ENCODE data around the gene SERPINB6.
"Not testable (repeated sequence)": the region's sequence is repeated elsewhere in the genome, so short reads cannot be mapped to it uniquely, and the experiment has no call there.

The SERPINB6 gene

GRCh38 chr6:3005874-3006273 lies 34.5 kb upstream of the SERPINB6 start:
- Histone ChIP-seq H3K9ac (ENCODE audit: insufficient read length) (no peak overlapping the region), H3K9me3 (ENCODE audit: low read depth, low read length) (no peaks in the 10 kb centered on the region), H3K27ac (no peak overlapping the region), H3K36me3 (ENCODE audit: insufficient read depth, low read length) (peaks cover 24% of the 10 kb centered on the region), H3K4me3 (no peak overlapping the region)
- TF ChIP-seq FOXP2 (optimal IDR thresholded peaks at IDR 0.05; ENCODE audit: control extremely low read depth, extremely low read length, insufficient read depth) (no peak), POLR2AphosphoS5 (IDR thresholded peaks at IDR 0.05; ENCODE audit: borderline replicate concordance, low read depth, low read length) (no peak), EZH2 (IDR thresholded peaks at IDR 0.05) (no peak)
- no peak for DNase-seq (ENCODE audit: low read depth, low spot score)

- TF ChIP-seq POLR2AphosphoS5 (IDR thresholded peaks at IDR 0.05; ENCODE audit: borderline replicate concordance, low read depth, low read length): no peak
- TF ChIP-seq FOXP2 (optimal IDR thresholded peaks at IDR 0.05; ENCODE audit: control extremely low read depth, extremely low read length, insufficient read depth): no peak
- no peak for TF ChIP-seq EZH2 (IDR thresholded peaks at IDR 0.05)
- H3K4me3 ChIP-seq: no peak overlapping the region
- peaks cover 16% of the 10 kb centered on the region for H3K36me3 ChIP-seq (ENCODE audit: insufficient read depth, low read length)
- H3K9ac ChIP-seq (ENCODE audit: insufficient read length): no peak overlapping the region
- DNase-seq (ENCODE audit: low read depth, low spot score): no peak
- H3K27ac ChIP-seq: no peak overlapping the region
- no peaks in the 10 kb centered on the region for H3K9me3 ChIP-seq (ENCODE audit: low read depth, low read length)
Observed at GRCh38 chr6:3005077-3005476, 33.7 kb upstream of the SERPINB6 start.

- H3K36me3 ChIP-seq (ENCODE audit: insufficient read depth, low read length): peaks cover 10% of the 10 kb centered on the region; the same call in 1 of the 2 replicates
Observed at GRCh38 chr6:3003226-3003625, 31.9 kb upstream of the SERPINB6 start.

GRCh38 chr6:3001773-3002293 lies 30.5 kb upstream of the SERPINB6 start:
- Histone ChIP-seq H3K4me3 (no peak overlapping the region), H3K9me3 (ENCODE audit: low read depth, low read length) (no peaks in the 10 kb centered on the region), H3K36me3 (ENCODE audit: insufficient read depth, low read length) (no peaks in the 10 kb centered on the region; the same call in 1 of the 2 replicates), H3K27ac (peak overlapping the region; percentile 15; the same call in 1 of the 2 replicates), H3K9ac (ENCODE audit: insufficient read length) (no peak overlapping the region)
- no peak for DNase-seq (ENCODE audit: low read depth, low spot score)
- TF ChIP-seq EZH2 (IDR thresholded peaks at IDR 0.05): no peak
- peak; percentile 79 for TF ChIP-seq FOXP2 (optimal IDR thresholded peaks at IDR 0.05; ENCODE audit: control extremely low read depth, extremely low read length, insufficient read depth)
- TF ChIP-seq POLR2AphosphoS5 (IDR thresholded peaks at IDR 0.05; ENCODE audit: borderline replicate concordance, low read depth, low read length): no peak; the same call in 1 of the 2 replicates

More at GRCh38 chr6:3003226-3003625, 31.9 kb upstream of the SERPINB6 start:
- H3K9me3 ChIP-seq (ENCODE audit: low read depth, low read length); H3K9ac ChIP-seq (ENCODE audit: insufficient read length); H3K27ac ChIP-seq; DNase-seq (ENCODE audit: low read depth, low spot score); H3K4me3 ChIP-seq: not testable (repeated sequence)

- no peaks in the 10 kb centered on the region for H3K9me3 ChIP-seq (ENCODE audit: low read depth, low read length)
- H3K36me3 ChIP-seq (ENCODE audit: insufficient read depth, low read length): no peaks in the 10 kb centered on the region; the same call in 1 of the 2 replicates
- H3K27ac ChIP-seq: peak overlapping the region; percentile 15; the same call in 1 of the 2 replicates
- no peak for DNase-seq (ENCODE audit: low read depth, low spot score)
- H3K9ac ChIP-seq (ENCODE audit: insufficient read length): peak overlapping the region; percentile 20
- TF ChIP-seq FOXP2 (optimal IDR thresholded peaks at IDR 0.05; ENCODE audit: control extremely low read depth, extremely low read length, insufficient read depth): no peak
- no peak for TF ChIP-seq EZH2 (IDR thresholded peaks at IDR 0.05)
- TF ChIP-seq POLR2AphosphoS5 (IDR thresholded peaks at IDR 0.05; ENCODE audit: borderline replicate concordance, low read depth, low read length): no peak
- no peak overlapping the region for H3K4me3 ChIP-seq
Observed at GRCh38 chr6:3001146-3001772, 29.9 kb upstream of the SERPINB6 start.

GRCh38 chr6:2999618-3000557 lies 28.5 kb upstream of the SERPINB6 start, which contains the start of gene NQO2:
Gene NQO2 (plus strand): TSS chr6:2999894. CDS start chr6:3006553, 6,659 bp downstream.
- no peak for DNase-seq (ENCODE audit: low read depth, low spot score)

GRCh38 chr6:2998998-2999617 lies 27.7 kb upstream of the SERPINB6 start:
- TF ChIP-seq EZH2 (IDR thresholded peaks at IDR 0.05) (no peak), POLR2AphosphoS5 (IDR thresholded peaks at IDR 0.05; ENCODE audit: borderline replicate concordance, low read depth, low read length) (no peak), FOXP2 (optimal IDR thresholded peaks at IDR 0.05; ENCODE audit: control extremely low read depth, extremely low read length, insufficient read depth) (no peak)
- no peaks in the 10 kb centered on the region; the same call in 1 of the 2 replicates for H3K36me3 ChIP-seq (ENCODE audit: insufficient read depth, low read length)
- no peak overlapping the region for H3K9ac ChIP-seq (ENCODE audit: insufficient read length)
- no peak overlapping the region for H3K27ac ChIP-seq
- no peaks in the 10 kb centered on the region for H3K9me3 ChIP-seq (ENCODE audit: low read depth, low read length)
- H3K4me3 ChIP-seq: peak overlapping the region; percentile 98
- no peak for DNase-seq (ENCODE audit: low read depth, low spot score)

More at GRCh38 chr6:2999618-3000557, 28.5 kb upstream of the SERPINB6 start, which contains the start of gene NQO2:
- Histone ChIP-seq H3K27ac (no peak within 1 kb of the TSS; the same call in 1 of the 2 replicates), H3K9ac (ENCODE audit: insufficient read length) (peak within 1 kb of the TSS; percentile 93), H3K4me3 (peak within 1 kb of the TSS; percentile 98), H3K9me3 (ENCODE audit: low read depth, low read length) (no peaks in the 10 kb centered on the region), H3K36me3 (ENCODE audit: insufficient read depth, low read length) (no peaks in the 10 kb centered on the region; the same call in 1 of the 2 replicates)
- peak; percentile 88 for TF ChIP-seq POLR2AphosphoS5 (IDR thresholded peaks at IDR 0.05; ENCODE audit: borderline replicate concordance, low read depth, low read length)
- no peak for TF ChIP-seq EZH2 (IDR thresholded peaks at IDR 0.05)
- TF ChIP-seq FOXP2 (optimal IDR thresholded peaks at IDR 0.05; ENCODE audit: control extremely low read depth, extremely low read length, insufficient read depth): peak; percentile 6

GRCh38 chr6:2998249-2998997 lies 27.1 kb upstream of the SERPINB6 start:
- H3K36me3 ChIP-seq (ENCODE audit: insufficient read depth, low read length); H3K9me3 ChIP-seq (ENCODE audit: low read depth, low read length); DNase-seq (ENCODE audit: low read depth, low spot score); H3K9ac ChIP-seq (ENCODE audit: insufficient read length); H3K27ac ChIP-seq: not testable (repeated sequence)
- peak overlapping the region; percentile 98 for H3K4me3 ChIP-seq
